GM08714 (cell line): ENCODE measurements around the gene PRMT7.
"Not testable (repeated sequence)": the region's sequence is repeated elsewhere in the genome, so short reads cannot be mapped to it uniquely, and the experiment has no call there.

Experiments used
- H3K4me3 ChIP-seq: fragments of 200-500 bp; sonication (Bioruptor generic); 2 replicates; pipeline ENCODE4 v1.5.1; 2014; ENCODE audit warnings: mild to moderate bottlenecking, low read length, inconsistent platforms
- ZNF274 ChIP-seq: IDR thresholded peaks from 2 replicates; pipeline ENCODE4 v1.6.1; 2012; ENCODE audit warnings: mild to moderate bottlenecking, low read depth, low read length

PRMT7 gene

DNA sequence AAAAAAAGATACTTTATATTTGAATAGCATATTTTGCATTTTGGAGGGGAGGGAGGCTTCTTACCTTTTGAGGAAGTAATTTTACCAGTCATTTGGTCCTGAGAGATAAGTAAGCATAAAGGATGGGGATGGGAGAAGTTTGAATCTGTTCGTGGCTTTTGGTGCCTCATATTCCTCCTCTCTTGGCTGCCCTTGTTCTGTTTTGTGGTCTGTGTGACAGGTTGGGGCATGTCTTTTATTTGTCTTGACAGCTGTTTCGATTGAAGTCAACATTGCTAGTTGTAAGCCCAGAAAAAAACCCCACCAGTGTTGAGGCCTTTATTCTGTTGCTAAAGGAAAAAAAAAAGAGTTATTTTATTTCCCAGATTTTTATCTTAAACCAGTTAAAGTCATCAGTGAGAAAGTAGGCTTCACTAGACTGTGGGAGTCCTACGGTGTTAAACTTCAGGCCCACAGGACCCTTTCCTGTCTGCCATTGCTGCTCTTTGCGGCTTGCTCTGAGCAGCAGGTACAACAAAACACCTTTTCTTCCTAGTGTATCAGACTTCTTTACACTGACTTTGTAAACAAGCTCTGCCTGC, 35.1 kb upstream of the PRMT7 start:
- TF ChIP-seq ZNF274, result no peak
- H3K4me3 ChIP-seq, result no peak overlapping the region; the same call in 1 of the 2 replicates

DNA sequence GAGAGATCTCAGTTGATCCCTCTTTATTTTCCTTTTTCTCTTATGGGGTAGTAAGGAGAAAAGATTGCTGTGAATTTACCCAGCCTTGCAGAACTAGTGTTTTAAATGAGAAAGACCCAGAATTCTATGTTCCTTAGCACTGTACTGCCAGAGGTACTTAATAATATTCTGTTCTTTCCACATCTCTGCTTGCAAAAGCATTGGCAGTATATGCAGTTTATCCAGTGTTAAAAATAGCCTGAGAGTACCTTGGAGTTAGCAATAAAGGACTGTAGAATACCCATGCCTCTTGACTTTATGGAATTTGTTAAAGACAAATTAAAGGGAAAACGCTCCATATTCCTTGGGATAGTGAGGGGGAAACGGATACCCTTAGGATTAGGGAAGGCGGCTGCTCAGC, 34.6 kb upstream of the PRMT7 start:
- TF ChIP-seq ZNF274, result no peak
- no peak overlapping the region for H3K4me3 ChIP-seq

DNA sequence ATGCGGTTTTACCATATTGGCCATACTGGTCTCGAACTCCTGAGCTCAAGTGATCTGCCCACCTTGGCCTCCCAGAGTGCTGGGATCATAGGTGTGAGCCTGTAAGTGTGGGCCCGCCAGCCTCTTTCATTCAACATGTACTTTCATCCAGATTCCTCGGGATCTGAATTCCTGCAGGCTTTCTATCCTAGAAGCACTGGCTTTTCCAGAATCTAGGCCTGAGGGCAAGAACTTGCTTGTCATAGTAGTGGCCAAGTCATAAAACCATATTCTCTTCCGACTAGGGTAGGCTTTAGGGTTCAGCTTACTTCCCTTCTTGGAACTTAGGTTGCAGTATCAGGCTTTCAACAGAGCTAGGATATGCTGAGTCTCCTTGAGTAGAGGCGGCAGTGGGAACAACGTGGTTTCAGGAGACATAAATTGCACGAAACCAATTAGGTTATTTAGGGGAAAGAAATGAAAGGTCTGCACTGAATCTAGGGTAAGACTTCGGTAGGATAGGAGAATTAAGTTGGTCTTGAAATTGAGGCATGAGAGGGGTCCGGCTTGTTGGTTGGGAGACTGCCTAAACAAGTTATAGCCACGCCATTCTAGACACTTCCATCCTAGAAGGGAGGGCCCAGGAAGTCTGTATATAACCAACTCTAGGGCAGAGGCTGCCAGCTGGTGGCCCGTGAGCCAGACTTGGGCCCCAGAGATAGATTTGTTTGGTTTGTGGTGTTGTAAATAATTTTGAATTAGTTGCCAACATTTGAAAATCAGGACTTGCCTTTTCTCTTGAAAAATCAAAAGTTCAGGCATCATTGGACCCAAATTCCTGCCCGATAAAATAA, 30.9 kb upstream of the PRMT7 start:
- H3K4me3 ChIP-seq, result no peak overlapping the region
- TF ChIP-seq ZNF274, result no peak

DNA sequence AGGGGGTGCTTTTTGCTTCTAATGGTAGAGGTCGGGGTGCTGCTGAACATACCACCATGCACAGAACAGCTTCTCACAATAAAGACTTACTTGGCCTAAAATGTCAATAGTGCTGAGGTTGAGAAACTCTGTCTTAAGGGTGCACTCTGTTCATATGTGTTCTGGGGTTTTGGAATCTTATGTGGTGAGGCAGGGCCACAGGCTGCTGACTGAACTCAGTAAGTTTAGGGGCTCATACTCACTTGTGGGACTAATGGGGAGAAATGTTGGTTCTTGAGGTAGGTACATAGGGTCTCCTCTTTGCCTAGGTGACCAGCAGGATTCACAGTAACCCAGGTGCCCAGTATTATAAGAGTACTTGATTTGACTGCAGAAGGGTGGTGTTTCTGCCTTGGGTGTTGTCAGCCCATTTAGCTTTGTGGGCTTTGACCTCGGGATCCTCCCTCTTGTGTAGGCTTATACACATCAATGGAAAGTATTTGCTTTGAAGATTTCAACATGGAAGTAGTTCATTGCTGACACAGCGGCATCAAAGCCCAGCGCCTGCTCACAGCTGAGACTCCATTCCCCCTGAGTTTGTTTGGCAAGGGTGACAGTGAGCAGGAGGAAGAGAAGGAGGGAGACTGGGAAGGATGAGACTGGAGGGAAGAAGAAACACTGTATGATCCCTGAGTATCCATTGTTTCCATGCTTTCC, 29.3 kb upstream of the PRMT7 start:
- no peak overlapping the region for H3K4me3 ChIP-seq
- TF ChIP-seq ZNF274, result no peak

DNA sequence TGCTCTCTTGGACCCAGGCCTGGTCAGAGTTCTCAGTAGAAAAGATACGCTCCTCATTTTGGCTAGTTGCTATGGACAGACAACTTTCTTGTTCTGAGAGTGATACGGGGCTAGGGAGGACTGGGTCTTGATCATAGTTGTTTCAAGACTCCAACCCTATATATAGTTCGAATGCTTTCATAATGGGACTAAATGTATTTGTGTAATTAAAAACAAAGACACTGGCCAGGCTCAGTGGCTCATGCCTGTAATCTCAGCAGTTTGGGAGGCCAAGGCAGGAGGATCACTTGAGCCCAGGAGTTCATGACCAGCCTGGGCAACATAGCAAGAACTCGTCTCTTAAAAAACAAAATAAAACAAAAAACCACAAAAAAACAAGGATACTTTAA, 28.8 kb upstream of the PRMT7 start:
- TF ChIP-seq ZNF274, result no peak
- no peak overlapping the region for H3K4me3 ChIP-seq

DNA sequence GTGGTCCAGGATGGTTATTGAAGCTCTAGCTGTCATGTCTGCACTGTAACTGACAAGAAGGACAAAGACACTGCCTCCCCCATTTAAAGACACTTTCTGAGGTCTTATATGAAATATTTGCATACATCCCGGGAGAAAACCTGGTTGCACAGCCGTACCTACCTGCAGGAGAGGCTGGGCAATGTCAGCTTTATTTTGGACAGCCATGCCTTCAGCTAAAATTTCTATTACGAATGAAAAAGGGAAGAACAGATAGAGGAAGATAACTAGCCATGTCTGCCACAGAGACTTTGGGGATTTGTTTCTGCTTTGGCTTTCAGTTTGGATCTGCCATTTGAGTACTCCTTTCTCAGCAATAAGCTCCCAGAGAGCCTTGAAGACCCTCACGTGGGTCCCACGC, 27.5 kb upstream of the PRMT7 start:
- no peak for TF ChIP-seq ZNF274
- H3K4me3 ChIP-seq, result peak overlapping the region; percentile 57; the same call in 1 of the 2 replicates

DNA sequence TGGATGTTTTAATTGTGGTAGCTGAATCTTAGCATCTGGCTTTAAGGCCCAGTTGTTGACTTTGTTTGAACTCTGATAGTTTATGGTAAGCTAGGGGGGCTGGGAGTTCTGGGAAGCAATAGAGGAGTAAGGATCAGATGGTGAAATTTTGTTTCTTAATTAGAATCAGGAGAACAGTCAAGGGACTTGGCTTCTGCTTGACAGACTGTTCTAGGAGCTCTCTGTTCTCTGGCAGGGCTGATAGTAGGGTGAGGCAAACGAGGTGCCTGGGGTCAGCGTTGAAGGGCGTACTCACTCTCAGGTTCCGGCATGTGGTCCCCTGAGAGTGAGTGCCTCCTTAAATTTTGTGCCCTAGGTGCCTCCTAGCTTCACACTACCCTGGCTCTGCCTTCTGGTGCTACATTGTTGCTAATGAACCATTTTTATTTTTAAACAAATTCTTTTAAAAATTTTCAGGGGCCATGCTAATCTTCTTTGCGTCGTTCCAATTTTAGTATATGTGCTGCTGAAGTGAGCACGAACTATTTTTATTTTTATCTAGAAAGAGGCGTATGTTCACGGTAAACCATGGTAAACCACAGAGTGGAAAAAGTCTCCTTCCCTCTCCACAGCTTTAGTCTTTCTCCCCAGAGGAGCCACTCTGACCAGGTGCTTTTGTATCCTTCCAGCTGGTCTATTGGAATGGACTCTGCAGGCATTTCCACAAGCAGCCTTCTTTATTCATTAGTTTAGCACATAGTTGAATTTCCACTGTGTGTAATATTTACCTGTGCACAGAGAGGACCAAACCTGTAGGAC, 26.8 kb upstream of the PRMT7 start:
- peak overlapping the region; percentile 57; the same call in 1 of the 2 replicates for H3K4me3 ChIP-seq

DNA sequence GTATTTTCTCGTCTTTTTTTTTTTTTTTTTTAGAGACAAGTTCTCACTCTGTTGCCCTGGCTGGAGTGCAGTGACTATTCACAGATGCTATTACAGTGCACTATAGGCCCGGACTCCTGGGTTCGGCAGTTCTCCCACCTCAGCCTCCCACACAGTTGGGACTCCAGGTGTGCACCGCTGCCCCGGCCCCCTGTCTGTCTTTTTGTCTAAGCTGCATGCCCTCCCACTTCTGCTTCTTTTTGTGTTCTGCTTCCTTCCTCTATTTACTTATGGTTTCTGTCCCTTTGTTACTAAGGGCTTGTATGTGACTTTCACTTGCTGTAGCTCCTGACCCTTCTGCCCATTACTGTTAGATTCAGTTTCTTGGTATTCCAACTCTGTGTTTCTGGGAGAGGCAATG, 26.0 kb upstream of the PRMT7 start:
- H3K4me3 ChIP-seq, result peak overlapping the region; percentile 57; the same call in 1 of the 2 replicates
- TF ChIP-seq ZNF274, result no peak

More for the DNA sequence above, 26.8 kb upstream of the PRMT7 start:
- TF ChIP-seq ZNF274, result no peak

DNA sequence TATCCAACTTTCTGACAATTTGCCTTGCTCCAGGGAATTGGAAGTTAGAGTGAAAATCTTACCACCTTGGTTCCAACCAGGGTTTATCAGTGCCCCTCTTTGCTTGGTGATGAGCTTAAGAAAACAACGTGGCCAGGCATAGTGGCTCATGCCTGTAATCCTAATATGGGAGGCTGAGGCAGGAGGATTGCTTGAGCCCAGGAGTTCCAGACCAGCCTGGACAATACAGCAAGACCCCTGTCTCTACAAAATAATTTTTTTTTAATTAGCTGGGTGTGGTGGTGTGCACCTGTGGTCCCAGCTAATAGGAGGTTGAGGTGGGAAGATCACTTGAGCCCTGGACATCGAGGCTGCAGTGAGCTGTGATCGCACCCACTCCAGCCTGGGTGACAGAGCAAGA, 25.1 kb upstream of the PRMT7 start:
- peak overlapping the region; percentile 28; the same call in 1 of the 2 replicates for H3K4me3 ChIP-seq
- TF ChIP-seq ZNF274, result no peak

DNA sequence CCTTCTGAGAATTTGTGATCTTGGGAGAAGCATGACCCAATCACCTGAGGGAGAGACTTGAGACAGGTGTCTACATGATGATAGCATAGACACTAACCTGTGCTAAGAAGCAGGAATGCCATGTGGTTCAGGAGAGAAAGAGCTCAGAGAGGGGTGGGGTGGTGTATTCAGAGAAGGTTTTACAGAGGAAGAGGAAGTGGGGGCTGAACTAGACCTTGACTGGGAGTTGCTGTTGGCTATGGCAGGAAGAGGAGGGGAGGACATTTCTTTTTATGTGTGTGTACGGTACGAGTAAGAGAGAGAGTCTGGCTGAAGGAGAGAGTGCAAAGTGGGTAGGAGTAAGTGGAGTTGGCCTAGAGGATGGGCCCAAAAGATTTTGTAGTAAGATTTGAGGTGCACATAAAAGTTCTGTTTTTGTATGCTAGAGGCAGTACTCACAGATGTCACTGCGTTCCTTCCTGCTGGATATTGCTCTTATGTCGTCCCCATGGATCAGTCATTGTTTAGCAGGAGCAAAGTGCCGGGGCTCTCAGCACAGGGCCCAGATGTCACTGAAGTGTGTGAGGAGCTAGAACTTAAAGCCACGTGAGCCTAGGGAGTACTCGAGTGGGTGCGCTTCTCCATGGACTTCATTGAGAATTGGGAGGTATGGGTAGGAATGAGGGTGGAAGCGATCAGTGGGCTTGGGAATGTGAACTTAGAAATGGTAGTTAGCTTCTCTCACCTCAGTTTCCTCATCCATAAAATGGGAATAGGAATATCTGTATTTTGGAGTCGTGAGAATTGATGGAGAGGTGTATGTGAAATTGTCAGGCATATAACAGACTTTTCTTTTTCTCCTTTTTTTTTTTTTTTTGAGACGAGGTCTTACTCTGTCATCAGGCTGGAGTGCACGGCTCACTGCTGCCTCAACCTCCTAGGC, 24.4 kb upstream of the PRMT7 start:
- TF ChIP-seq ZNF274, result no peak
- peak overlapping the region; percentile 1; the same call in 1 of the 2 replicates for H3K4me3 ChIP-seq

DNA sequence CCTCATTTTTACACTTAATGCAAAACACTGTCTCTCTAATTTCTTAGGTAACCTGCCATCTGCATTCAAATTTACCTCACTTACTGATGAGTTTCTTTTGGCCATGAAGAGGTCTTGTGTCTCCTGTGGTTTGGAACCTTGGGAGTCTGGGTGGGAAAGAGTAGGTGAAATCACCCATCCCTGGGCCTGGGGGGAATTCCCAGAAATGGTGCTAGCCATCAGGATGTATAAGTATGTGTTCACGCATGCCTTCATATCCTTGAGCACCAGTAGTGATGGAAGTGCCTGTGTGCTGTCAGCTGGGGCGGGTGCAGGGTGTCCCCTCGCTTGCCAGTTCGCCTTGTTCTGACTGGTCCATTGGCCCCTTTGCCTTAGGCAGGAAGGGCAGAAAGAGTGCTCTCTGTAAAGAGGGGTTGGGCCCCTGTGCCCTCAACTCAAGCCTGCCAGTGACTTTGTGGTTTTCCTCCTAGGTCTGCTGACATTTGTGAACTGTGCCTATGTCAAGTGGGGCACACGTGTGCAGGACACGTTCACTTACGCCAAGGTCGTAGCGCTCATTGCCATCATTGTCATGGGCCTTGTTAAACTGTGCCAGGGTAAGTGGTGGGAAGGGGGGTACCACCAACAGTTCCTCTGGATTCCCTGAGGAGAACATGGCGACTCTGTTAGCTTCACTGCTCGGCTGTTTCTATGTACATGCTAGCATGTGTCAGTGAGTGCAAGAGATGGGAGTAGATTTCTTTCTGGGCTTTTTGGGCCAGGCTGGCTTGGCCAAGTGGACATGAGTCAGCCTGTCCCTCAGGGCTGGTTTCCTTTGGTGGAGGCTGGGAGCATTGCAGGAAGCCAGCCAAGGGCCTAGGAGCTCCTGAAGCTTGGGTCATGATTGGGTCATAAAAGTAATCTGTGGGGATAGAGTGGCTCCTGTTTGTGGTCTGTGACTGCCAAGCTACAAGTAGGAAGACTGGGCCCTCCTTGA, 23.3 kb upstream of the PRMT7 start:
- H3K4me3 ChIP-seq, result no peak overlapping the region
- TF ChIP-seq ZNF274, result no peak

DNA sequence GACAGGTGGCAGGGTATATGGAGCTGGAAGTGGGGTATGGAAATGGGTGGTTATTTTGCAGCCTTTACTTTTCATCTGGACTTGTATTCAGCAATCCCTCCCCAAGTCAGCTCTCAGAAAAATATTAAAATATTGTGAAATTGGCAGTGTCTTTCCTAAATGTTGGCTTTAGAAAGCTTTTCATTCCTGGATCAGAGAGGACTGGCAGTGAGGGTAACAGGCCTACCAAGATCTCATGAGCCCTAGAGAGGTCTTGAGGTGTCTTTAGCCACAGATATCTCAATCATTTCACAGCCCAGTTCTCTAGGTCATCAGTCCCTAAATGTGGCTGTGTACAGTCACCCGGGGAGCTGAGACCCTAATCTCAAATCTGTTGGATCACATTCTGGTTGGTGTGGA, 22.6 kb upstream of the PRMT7 start:
- H3K4me3 ChIP-seq, result no peak overlapping the region
- no peak for TF ChIP-seq ZNF274

DNA sequence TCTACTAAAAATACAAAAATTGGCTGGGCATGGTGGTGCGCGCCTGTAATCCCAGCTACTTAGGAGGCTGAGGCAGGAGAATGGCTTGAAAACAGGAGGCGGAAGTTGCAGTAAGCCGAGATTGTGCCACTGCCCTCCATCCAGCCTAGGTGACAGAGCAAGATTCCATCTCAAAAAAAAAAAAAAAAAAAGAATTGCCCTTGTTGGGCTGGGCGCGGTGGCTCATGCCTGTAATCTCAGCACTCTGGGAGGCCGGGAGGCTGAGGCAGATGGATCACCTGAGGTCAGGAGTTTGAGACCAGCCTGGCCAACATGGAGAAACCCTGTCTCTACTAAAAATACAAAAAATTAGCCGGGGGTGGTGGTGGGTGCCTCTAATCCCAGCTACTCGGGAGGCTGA, 22.0 kb upstream of the PRMT7 start:
- not testable (repeated sequence) for H3K4me3 ChIP-seq
